GM21515 (cell line): Measurements from ENCODE around the gene KAT2A.

Source experiments
- ATAC-seq: cut with Tn5 transposase; IDR thresholded peaks from one replicate; pipeline ENCODE4 v1.9.1; 2021; ENCODE audit not compliant: unreplicated experiment

KAT2A gene

GRCh38 chr17:42065201-42065600 is 56.0 kb downstream of the KAT2A start:
- no peak for ATAC-seq
